Activated CD8-positive, alpha-beta memory T cell treated with anti-CD3 and anti-CD28 coated beads for 1 hour (primary cell): Measurements from ENCODE around the gene CYP11A1.
"Not testable (repeated sequence)": the region's sequence is repeated elsewhere in the genome, so short reads cannot be mapped to it uniquely, and the experiment has no call there.

Experiments
- DNase-seq, 2 donors: peaks; one replicate each; pipeline ENCODE4 v3.0.0-alpha.2; 2020; ENCODE audit warnings: low read depth in 1 of 2; ENCODE audit errors: extremely low read depth in 1 of 2

CYP11A1 gene

DNA sequence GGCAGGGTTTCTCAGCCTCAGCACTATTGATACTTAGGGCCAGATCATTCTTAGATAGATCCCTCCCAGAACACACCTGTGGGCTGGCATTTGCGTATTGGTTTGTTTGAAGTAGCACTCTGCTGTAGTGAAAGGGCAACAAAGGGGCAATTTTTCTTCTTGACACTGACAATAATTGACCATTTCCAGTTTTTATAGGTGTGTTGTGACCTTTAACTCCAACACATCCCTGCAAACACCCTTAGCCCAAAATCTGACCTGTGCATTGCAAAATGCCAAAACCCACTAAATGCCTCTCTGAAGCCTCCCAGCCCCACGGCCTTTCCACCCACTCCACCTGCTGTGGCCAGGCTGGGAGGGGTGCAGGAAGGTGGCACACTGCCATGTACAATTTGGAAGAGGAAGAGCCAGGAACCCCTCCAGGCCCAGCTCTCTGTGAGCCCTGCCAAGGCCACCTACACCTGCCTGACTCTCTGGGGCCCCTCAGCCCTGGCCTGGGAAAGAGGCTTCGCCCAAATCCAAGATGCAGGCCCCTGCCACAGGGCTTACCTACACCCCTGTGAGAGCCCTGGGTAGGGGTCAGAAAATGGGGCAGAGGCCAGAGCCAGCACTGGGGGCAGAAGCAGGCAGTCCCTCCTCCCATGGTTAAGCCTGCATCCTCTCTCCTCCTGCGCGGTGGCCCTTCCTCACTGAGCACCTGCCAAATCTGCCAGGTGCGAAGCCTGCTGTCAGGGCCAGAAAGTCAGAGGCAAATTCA is 9.6 kb upstream of the CYP11A1 start:
- DNase-seq: no peak

DNA sequence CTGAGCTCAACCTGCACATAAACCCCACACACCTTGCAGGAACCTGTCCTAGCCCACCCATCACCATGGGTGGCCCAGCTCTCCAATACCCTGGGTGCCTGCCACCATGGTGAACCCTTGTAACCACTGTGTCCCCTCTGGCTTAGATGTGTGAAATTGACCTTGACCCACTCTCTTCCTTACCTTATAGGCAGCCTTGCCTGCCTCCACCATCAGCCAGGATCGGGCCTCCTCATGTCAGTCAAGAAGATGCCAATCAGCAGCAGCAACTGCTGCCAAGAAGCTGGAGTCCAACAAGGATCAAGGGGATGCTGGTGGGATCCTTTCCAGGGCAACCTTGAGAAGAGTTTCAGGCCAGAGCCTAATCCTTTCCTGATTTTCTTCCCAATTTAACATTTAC is 8.8 kb upstream of the CYP11A1 start:
- no peak for DNase-seq

DNA sequence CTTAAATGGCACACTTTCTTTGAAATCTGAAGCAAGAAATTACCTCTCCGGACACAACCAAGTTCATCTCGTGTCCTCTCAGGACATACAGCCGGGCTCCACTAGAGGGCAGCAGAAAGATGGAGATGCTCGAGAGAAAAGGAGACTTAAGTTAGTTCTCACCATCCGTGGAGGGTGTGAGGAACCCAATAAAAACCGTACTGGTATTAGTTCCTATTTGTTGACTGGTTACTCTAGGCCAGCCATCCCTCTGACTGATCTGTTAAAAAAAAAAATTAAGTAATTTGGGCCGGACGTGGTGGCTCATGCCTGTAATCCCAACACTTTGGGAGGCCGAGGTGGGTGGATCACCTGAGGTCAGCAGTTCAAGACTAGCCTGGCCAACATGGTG is 7.9 kb upstream of the CYP11A1 start:
- peak; percentile 61 to 69 for DNase-seq

DNA sequence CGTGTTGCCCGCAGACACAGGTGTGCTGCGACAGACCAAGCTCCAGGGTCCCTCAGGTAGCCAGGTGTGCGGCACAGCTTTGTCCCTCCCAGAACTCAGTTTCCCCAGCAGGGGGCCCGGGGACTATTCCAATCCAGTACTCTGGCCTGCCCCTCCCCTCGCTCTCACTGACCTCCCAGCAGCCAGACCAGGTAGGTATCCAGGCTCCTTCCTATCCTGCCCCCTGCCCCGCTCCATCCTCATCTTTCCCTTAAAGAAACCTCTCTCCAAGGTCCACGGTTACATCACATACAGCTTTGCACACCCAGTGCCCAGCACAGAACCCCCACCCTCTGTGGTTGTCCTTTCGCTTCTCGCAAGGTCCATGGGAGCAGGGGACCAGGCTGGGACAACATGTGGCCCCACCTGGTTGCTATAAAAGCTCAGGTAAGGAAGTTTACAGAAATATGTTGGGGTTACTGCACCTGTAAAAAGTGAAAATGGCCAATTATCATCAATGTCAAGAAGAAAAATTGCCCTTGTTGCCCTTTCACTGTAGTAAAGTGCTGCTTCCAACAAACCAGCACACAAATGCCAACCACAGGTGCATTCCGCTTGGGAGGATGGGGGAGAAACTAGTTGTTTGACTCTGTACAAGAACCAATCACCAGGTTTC is 7.3 kb upstream of the CYP11A1 start:
- no peak for DNase-seq

DNA sequence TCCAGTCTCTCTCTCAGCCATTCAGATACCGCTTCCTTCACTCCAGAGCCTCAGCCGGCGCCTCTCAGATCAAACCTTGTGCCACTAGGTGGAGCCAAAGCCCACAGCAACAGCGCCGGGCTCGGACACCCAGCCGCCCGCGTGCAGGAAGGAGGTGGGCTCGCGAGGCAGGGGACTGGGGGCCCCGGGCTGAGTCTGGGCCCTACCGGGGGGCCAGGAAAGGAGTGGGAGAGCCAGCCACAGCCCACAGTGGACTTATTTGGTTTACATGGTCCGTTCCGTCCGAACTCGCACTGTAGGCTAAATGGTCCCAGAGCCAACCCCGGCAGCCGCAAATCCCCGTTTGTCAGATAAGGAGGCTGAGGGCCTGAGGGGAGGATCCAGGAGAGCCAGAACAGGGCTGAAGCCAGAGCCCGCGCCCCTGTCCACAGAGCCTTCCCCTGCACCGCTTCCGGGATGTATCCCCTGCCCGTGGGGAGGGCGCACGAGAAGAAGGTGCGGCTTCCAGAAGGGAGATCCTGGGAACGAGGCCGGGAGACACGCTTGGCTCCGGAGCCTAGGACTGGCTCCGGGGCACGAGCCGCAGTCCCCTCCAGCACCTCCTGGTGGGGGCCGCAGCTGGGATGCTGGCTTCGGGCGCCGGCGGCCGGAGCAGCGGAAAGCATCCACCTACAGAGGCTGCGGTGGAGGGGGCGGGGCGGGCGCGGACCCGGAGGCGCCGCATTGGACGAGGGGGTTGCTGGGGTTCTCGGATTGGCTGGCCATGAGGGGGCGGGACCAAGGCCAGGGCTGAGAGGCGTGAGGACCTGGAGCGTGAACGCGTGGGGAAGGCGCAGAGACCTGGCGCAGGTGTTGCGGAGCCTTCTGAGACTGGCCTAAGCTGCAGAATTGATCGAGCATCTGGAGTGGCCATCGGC is 6.5 kb upstream of the CYP11A1 start:
- peak; percentile 84 to 94 for DNase-seq

DNA sequence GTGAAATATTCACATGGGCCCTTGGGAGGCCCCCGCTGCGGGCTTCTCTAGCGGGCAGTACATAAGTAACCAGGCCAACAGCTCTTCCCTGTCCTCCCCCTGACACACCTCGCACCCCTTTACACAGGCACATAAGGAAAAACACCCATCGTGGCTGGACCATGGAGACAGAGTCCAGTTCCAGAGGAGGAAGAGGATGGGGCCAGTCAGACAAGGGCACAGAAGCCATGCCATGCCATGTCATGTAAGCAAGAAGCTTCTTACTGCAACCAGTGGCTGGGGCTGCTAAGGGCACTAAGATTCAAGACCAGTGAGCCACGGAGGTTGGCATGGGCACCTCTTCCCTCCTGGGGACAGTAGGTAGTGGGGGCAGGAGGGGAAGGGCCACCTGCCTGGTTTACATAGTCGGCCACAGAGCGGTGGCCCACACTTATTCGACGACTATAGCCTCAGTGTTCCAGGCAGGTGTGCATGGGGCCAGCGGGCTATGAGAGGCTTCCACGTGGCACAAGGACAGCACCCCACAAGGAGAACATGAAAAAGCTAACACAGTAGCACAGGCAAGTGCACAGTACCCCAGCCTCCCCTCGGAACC is 5.7 kb upstream of the CYP11A1 start:
- no peak for DNase-seq

DNA sequence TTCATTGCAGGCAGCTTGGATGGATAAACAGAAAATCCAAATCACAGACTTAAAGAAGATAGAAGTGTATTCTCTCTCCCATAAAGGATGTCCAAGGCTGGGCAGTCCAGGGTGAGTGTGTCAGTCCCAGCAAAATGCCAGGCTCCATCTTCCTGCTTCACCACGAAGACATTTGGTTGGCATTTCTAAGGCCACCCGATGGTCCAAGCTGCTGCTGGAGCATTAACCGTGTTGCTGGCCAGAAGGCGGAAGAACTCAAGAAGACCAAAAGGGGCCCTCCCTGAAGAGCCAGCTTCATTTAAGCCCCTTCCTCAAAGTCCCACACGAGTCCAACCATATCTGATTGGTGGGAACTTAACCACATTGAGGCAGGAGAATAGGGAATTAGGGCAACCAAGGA is 3.0 kb upstream of the CYP11A1 start:
- DNase-seq: no peak

DNA sequence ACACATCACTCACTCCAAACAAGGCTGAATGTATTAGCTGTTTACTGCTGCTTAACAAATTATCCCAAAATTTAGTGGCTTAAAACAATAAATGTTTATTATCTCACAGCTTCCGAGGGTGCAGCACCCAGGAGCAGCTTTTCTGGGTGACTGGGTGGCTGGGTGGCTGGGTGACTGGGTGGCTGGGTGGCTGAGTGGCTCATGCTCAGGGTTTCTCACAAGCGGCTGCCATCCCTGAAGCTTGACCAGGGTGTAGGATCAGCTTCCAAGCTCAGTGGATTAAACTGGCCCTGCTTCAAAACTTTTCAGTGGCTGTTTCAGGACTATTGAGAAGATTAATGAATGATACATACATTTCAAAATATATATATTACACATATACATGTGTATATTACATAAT is 2.3 kb upstream of the CYP11A1 start:
- DNase-seq: no peak

DNA sequence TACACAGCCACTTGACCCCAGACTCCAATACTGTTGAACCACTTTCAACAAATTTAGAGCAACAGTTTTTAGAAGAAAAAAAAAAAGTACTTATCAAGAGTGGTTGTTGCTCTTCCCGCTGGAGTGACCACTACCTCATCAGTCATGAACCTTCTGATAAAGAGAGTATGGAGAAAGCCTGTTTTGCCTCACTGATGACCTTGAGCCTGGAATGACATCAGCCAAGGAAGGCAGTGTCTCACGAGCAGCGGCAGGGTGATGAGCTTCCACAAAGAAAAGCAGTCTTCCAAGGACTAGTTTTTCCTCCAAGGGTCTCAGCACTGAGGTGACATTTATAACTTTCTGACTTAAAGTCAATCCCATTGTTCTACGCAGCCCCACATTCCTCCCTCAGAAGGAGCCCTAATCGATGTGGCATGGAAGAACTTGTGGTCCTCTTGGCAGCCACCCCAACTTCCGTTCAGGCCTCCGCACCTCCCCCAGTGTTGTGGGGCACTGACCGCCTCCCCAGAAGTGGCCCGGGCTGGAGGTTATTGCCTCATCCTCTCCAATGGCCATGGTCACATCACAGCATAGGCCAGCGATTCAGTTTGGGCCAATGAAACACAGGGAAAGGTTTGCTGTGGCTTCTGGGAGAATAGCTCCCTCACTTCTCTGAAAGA is 1.8 kb upstream of the CYP11A1 start:
- no peak for DNase-seq

DNA sequence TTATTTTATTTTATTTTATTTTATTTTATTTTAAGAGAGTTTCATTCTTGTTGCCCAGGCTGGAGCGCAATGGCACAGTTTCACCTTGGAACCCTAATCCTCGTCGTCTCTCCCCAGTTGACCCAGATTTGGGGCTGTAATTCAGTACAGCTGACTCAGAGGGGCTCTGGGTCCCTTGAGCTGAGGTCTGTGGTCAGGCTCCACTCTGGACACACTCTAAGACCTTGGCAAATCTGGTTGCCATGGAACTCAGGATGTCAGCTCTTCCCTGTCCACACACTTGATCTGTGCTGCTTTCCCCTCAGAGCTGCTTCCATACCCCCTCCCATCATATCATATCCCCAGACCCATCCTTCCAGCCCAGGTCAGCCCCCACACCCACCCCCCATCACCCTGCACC is 675 bp upstream of the CYP11A1 start:
- DNase-seq: no peak

DNA sequence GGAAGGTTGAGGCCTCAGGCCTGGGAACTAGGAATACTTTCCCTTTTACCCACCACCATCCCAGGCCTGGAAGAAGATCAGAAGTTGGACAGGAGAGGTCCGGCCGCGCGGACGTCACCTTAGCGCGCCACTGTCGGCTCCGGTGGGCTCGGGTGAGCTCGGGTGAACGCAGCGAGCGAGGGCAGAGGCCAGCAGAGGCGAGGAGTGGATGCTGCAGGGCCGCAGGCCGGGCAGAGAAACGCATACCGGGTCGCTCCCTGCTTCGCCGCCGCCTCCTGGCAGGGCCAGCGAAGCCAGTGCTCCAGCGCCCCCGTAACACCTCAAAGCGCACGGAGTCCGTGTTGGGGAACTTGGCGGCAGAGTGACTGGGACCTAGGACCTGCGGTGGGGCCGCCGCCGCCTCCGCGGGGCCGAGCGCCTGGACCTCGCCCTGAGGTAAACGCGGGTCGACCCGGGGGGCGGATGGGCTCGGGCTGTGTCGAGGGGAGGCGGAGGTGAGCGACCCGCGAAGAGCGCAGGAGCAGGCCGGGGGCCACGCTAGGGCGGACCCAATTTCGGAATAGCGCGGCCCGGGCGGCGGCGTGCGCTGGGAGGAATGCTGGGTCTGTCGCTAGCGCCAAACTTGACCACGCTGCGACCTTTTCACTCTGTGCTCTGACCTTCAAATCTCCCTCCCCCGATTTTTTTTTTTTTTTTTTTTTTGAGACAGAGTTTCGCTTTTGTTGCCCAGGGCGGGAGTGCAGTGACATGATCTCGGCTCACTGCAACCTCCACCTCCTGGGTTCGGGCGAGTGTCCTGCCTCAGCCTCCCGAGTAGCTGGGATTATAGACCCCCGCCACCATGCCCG is 1.6 kb downstream of the CYP11A1 start:
- DNase-seq: no peak

DNA sequence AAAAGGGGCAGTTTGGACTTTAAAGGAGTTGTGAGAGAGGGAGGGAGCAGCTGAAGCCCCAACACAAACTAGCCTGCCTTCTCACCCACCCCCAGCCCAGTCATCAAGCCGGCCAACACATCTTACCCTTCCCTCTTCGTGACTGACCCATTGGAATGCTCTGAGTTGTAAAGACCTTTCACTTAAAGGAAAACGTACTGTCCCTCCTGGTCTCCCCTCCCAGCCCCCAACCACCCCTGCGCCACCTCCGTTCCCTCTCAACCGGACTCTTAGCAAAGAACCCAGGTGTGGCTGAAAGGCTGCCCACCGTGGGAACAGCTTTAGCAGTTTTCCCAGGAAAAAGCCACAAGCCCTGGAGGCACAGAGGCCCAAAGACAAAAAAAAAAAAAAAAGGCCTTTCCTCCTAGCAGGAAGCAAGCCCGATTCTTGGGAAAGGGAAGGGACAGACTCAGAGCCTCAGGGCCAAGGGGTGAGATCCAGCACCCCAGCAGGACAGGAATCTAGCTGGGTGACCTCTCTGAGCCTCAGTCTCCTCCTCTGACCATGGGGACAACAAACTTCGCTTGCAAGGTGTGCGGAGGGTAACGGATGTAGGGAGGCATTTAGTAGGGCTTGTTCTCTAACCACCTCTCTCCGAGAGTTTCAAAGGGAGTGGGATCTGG is 2.4 kb downstream of the CYP11A1 start:
- no peak for DNase-seq

DNA sequence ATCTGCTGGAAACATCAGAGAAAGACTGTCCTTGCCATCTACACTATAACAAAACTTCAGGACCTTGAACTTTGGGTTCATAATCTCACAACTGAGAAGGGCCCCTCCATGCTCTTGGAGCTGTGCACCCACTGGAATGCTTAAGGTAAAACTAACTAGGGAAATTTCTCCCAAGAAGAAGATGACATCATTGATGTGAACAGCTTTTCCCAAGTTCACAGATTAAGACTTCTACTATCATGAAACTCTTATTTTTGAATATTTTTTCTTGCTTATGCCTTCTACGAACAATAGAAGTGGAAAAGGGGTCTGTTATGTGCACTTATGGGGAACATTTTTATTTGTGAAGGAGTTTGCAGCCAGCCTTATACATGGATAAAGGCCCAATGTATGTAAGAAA is 5.0 kb downstream of the CYP11A1 start:
- no peak for DNase-seq

DNA sequence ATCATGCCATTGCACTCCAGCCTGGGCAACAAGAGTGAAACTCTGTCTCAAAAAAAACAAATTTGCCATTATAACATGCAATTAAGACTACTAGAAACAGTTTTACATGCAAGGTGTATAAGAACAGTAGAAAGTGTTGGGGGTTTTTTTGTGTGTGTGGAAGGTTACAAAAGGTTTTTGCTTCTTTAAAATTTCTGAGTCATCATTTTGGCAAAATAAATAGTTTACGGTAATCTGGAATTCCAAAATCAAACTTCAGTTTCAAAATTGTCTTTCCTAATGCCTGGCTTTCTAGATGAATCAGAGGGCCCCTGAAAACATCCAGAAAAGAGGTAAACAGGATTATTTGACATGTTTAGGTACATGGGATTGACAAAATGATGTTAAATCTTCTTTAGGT is 6.6 kb downstream of the CYP11A1 start:
- not testable (repeated sequence) for DNase-seq

DNA sequence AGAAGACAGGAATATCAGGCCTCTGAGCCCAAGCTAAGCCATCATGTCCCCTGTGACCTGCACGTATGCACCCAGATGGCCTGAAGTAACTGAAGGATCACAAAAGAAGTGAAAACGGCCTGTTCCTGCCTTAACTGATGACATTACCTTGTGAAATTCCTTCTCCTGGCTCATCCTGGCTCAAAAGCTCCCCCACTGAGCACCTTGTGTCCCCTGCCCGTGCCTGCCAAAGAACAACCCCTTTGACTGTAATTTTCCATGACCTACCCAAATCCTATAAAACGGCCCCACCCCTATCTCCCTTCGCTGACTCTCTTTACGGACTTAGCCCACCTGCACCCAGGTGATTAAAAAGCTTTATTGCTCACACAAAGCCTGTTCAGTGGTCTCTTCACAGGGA is 8.1 kb downstream of the CYP11A1 start:
- DNase-seq: not testable (repeated sequence)

DNA sequence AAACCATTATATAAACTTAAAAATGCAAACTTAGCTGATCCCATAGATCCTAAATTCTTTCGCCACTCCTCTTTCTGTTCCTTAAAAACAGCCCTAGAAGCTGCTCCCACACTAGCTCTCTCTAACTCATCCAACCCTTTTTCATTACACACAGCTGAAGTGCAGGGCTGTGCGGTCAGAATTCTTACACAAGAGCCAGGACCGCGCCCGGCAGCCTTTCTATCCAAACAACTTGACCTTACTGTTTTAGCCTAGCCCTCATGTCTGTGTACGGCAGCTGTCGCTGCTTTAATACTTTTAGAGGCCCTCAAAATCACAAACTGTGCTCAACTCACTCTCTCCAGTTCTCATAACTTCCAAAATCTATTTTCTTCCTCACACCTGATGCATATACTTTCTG is 9.9 kb downstream of the CYP11A1 start:
- not testable (repeated sequence) for DNase-seq

DNA sequence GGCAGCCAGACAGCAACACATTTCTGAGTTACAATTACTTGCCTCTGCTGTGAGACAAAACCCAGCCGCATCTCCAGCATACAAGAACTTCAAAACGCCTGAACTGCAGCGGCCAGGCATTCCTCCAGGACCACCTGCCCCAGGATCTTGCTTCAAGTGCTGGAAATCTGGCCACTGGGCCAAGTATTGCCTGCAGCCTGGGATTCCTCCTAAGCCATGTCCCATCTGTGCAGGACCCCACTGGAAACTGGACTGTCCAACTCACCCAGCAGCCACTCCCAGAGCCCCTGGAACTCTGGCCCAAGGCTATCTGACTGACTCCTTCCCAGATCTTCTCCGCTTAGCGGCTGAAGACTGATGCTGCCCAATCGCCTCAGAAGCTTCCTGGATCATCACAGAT is 11.4 kb downstream of the CYP11A1 start:
- not testable (repeated sequence) for DNase-seq

DNA sequence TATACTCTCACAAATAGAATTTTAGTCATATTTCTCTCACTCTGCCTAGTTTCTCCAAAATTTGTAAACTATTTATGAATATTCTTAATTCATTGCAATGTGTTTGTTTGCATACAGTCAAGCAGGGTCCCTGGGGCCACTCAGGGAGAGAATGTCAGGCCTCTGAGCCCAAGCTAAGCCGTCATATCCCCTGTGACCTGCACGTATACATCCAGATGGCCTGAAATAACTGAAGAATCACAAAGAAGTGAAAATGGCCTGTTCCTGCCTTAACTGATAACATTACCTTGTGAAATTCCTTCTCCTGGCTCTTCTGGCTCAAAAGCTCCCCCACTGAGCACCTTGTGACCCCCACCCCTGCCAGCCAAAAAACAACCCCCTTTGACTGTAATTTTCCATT is 13.5 kb downstream of the CYP11A1 start:
- not testable (repeated sequence) for DNase-seq

DNA sequence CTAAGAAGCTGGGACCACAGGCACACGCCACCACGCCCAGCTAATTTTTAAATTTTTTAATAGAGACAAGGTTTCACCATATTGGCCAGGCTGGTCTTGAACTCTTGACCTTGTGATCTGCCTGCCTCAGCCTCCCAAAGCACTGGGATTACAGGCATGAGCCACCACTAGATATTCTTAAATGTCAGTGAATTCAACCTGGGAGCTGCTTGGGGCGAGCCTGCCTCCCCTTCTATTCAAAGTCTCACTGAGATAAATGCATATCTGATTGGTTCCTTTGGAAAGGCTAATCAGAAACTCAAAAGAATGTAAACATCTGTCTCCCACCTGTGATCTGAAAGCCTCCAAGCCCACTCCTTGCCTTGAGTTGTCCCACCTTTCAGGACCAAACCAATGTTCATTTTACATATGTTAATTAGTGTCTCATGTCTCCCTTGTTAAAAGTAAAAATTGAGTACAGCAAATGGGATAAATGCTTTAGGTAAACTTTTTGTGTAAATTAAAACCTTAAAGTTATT is 15.0 kb downstream of the CYP11A1 start:
- DNase-seq: no peak
